OCI-M1 (cell line): ENCODE results near the gene PKP4.

ENCODE experiments used
- DNase-seq: peaks from one replicate; lab custom pipeline; 2025; lab: John Stamatoyannopoulos, UW

The PKP4 gene

GRCh38 chr2:158496986-158497385, 40.2 kb downstream of the PKP4 start:
- DNase-seq = no peak

DNA sequence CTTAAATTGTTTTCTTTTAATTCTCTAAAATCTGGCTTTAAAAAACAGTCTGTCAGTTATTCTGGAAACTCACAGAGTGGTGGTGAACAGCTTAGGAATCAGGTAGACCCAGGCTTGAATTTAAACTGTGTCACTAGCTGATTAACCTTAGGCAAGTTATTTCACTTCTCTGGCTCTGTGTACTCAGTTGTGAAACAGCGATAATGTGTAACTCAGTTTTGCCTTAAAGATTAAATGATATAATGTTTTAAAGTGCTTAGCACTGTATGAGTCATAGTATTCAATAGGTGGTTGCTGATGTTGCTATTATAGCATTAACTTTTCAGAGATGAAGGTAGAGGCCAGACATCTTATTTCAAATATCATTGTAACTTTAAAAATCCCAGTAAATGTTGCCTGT, 40.7 kb downstream of the PKP4 start:
- peak; percentile 15 for DNase-seq

DNA sequence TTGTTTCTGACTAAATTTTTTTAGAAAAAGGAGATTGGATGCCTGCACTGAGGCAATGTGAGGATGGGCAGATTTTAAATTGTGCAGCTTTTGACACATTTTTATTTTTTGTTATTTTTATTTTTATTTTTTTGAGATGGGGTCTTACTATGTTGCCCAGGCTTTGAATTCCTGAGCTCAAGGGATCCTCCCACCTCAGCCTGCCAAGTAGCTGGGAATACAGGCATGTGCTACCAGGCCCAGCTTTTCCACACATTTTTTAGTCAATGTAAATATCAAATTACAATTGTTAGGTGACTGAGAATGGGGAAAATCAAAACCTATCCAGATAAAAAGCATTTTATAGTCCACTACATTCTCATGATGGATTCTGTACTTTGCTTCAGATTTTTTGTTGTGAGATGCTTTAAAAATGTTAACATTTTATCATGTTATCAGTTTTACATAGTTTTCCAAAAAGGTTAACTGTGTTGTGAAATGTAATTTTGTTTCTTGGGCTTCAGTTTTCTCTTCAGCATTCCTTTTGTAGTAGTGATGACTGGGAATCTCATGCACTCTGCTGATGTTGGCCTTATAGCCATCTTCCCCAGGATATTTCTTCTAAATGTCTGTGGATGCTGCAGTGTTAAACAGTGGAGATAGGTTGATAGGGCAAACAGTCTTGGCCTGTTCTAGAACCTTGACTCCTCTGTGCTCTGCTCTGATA, 41.4 kb downstream of the PKP4 start:
- DNase-seq = no peak

DNA sequence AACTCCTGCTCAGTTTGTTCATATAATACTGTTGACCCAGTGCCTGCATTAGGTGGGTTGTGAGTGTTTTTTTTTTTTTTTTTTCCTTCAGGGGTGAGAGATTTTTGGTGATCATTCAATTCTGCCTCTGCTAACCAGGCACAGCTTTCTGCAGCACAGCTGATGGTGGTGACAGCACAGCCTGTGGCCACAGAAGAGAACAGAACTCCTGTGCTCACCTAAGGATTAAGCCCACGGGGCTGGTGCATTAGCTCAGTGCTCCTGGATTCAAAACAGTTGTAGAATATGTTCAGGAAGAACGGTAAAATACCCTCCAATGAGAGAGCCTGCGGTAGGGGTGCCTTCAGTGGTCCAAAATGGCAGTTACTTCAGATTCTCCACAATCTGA, 42.0 kb downstream of the PKP4 start:
- no peak for DNase-seq

DNA sequence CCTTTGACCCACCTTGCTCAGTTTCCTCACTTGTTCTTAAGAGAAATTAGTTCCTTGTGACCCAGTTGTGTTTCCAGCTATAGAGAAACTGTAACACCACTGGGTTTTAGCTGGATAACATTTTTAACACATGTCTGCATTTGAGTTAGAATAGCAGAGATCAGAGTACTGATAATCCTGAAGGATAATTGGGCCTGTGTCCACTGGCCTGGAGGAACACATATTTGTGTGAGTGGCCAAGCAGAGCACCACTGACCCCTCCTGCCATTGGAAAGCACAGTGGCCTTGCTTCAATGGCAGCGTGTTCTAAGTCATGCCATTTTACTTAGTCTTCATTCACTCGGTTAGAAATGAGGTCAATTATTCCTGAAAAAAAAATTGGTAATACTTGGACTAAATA, 42.6 kb downstream of the PKP4 start:
- no peak for DNase-seq

- DNase-seq = no peak
These were observed 43.6 kb downstream of the PKP4 start for GRCh38 chr2:158500333-158500732.

GRCh38 chr2:158501301-158501700, 44.5 kb downstream of the PKP4 start:
- DNase-seq = no peak

GRCh38 chr2:158502974-158503373, 46.2 kb downstream of the PKP4 start:
- no peak for DNase-seq

DNA sequence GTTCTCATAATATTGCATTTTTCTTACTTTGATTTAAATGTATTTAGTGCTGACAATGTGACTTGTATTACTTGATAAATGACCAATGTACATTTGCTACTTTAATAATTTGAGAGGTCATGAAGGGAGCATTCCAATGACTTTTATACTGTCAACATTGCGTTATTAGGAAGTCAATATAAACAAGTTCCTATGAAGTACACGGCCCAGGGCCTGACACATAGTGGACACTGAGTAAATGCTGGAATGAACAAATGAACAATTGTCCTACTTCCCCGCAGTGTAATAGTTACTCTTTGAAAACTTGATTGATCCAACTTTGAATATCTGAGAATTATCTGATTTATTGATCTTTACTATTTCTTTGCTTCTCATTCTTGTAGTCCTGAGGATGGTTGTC, 47.3 kb downstream of the PKP4 start:
- DNase-seq = no peak

DNA sequence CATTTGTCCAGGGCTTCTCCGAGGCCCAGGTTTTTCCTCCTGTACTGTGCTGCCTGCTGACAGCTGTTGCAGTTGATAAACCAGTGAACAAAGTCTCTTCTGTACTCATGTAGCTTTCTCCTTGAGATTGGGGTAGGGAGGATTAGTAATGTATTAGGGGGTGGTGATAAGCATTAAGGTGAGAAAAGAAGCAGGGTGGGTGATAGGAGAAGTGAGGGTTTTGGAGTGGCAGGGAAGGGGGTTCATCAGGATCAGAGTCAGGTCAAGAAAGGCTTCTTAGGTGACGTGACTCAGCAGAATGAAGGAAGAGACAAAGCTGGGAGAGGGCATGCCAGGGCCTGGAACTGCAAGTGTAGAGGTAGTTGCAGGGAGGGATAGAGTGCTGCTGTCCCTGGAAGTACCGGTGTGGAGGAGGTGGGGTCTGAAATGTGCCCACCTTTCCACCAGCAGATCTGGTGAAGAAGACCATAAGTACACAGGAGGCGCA, 48.7 kb downstream of the PKP4 start:
- no peak for DNase-seq

DNA sequence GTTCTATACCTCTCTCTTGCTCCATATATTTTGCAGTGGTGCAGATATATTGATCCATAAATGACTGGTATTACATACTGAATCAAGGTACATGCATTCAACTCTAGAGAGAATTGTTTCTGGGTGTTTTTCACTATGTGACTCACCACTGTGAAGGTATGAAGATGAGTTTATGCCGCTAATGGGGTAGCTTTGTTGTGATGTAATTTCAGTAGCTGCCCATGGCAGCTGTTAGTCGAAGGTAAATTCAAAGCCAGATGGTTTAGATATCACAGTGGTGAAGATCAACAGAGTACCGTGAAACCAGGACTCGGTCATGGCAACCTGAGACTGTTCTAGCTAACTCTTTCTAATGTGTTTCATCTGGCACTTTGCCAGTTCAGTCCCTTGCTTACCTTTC, 50.4 kb downstream of the PKP4 start:
- no peak for DNase-seq

DNA sequence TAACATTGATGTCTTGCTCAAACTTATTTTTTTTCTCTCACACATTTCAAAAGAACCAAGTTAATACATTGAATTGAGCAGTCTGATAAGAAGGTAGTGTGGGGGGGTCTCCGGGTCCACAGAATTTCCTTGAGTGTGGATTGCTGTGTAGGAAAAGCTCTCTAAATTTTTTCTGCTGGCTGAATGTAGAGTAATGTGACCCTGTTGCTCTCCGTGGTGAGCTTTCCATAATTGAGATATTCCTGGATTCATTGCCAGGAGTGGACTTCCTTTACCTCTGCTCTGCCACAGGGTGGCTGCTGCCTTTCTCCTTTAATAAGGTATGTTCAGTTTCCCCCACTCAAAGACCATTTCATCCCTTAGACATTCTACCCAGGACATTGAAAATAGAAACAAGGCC, 50.9 kb downstream of the PKP4 start:
- no peak for DNase-seq

DNA sequence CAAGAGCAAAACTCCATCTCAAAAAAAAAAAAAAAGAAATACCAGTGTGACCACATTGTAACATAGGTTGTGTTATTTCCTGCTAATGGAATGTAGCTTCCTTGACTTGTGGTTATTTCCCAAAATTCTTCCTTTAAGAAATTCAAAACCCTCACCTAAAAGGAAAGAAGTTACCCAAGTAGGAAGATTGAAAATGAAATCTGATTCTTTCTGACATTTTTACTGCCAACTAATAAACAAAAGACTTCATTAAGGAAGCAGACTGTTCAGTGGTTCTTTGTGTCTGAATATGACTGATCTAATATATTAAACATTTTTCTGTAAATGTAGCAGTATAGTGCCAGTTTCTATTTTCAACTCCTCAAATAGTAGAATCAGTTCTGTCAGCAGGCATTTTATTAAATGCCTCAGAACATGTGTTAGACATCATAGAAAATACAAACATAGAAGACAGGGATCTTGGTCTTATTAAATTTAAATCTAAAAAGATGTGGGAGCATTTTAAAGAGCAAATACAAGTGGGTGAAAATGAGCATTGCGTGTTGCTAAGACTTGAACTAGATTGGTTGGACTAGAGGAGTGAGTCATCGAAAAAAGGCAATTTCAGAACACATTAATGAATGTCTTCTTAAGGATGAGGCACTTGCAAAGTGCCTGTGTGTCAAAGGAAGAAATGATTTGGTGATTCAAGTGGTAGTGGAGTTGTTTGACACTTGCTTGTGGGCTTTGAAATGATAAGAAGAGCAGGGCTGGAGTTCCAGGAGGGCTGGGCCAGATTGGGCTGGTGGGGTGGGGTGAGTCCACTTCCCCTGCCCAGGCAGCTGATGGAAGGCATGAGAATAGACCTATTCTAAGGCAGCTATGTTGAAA, 53.4 kb downstream of the PKP4 start:
- DNase-seq = peak; percentile 25

DNA sequence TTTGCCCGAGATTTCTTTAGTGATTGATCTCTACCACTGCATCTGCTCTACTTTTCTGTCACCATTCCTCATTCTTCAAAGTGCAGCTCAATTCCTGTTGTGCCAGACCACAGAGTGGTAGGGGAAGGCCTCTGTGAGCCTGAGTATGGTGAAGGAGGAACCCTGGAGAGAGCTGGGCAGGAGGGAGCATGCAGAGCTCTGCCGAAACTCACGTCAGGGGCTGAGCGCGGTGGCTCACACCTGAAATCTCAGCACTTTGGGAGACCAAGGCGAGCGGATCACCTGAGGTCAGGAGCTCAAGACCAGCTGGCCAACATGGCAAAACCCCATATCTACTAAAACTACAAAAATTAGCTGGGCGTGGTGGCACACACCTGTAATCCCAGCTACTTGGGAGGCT, 54.1 kb downstream of the PKP4 start:
- DNase-seq = no peak

DNA sequence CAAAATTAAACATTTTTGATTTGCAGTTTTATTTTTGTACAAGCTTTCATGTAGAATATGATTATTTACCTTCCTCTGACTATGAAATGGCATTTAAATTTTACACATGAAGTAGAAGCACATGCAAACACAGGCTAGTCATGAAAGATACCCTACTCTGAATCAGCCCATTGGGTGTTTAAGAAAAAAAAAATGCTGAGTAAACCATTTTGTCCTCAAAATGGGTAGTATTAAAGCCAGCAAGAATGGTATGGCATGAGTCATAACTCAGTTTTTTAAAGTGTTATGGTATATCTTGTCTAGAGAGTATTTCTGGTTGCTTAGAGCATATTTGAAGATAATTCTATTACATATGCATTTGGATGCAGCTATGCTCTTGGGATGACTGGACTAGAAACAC, 55.0 kb downstream of the PKP4 start:
- no peak for DNase-seq

- no peak for DNase-seq
These were observed 55.6 kb downstream of the PKP4 start for GRCh38 chr2:158512323-158512722.

GRCh38 chr2:158513841-158514240, 57.1 kb downstream of the PKP4 start:
- DNase-seq = no peak

- DNase-seq = no peak
These were observed 61.3 kb downstream of the PKP4 start for GRCh38 chr2:158518084-158518483.

DNA sequence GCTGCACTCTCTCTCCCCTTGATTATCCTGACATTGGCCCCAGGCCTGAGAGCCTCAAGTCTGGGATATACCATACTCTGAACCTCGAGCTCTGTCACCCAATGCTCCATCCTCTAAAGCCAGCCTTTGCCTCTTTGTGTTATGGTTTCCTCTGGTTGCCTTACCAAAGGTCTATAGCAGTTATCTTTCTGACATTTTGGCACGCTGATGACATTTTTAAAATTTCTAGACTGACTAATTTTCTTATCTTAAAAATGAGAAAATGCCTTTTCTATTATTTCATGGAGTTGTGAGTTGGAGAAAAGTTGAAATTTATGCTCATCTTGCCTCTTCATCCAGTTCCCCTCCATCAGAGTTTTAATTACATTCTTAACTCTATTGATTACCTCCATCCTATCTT, 62.7 kb downstream of the PKP4 start:
- no peak for DNase-seq

DNA sequence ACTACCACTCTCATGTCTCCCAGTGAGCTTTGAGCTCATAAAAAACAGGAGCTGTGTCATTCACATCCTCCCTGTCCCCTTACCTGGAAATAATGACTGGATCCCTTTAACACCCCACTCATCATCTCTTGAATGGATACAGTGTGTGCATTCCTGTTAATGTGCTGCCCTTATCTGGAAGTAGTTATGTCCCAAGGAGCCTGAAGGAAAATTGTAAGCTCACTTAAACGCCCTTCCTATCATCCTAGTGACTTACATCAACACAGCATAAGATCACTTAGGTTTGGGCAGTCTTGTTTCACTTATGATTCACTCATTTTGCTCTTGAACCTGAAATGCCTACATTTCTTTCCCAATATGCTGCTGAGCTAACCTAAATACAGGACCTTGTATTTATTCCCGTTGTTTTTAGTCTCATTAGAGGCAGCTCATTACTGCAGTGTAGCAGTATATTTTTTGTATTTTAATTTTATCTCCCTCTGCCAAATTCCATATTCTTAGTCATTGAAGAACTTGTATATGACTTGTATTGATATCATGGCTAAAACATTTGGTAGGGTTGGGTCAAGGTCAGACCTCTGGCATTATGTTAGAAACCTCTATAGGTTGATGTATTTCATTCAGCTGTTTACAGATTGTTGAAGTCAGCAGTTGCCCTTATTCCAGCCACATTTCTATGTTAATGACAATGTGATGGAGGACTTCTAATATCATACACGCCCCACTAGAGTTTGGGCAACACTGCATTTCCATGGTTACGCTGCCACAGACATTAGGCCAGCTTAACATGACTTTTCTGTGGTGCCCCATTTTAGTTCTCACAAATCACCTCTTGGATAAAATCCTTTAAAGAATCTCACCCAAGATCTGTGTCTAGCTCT, 72.9 kb downstream of the PKP4 start:
- no peak for DNase-seq

DNA sequence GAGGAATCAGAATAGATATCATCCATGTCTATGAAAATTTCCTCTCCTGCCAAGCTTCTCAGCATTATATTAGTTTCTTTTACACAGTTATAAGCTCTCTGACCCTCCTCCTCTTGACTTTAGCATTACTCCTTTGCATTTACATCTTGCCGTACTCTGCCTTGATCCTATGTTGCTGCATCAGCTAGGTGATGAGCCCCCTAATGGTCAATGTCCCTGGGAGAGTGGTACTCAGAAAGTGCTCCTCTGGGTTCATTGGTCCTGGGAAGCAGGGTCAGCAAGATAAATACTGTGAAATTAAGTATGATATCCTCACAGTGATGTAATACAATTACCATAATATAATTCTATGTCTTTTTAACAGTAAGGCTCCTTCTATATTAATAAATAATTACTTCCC, 74.1 kb downstream of the PKP4 start:
- DNase-seq = no peak

DNA sequence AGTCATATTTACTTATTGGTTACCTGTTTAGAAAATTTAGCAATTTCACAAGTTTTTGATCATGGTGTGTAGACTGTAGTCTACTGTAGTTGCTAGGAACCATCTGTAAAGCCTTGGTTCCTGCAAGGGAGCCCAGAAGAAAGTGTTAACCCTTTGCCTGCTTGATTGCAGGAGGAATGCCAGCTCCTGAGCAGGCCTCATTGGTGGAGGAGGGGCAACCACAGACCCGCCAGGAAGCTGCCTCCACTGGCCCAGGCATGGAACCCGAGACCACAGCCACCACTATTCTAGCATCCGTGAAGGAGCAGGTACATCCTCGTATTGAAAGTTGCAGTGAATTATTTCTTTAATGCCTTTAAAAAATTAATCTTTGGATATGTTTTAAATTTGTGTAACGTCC, 76.3 kb downstream of the PKP4 start:
- no peak for DNase-seq
